H9 (cell line): ENCODE data around the gene NME2. TPM values are rescaled to one million over a fixed set of nuclear protein-coding genes. Genes with fewer than 3 reads are reported as not detected.
"Not testable (repeated sequence)": the region's sequence is repeated elsewhere in the genome, so short reads cannot be mapped to it uniquely, and the experiment has no call there.

Experiments used
- DNase-seq: peaks from one replicate; pipeline ENCODE4 v3.0.0-alpha.2; 2017
- H2AFZ ChIP-seq: one replicate; pipeline ENCODE4 v1.6.1; 2013; ENCODE audit warnings: mild to moderate bottlenecking, low read length, control low read depth, moderate library complexity
- H2AK5ac ChIP-seq: 2 replicates; pipeline ENCODE4 v1.6.1; 2013; ENCODE audit warnings: low read length, control low read depth, mixed read lengths; ENCODE audit not compliant: insufficient read length
- H2BK120ac ChIP-seq: one replicate; pipeline ENCODE4 v1.6.1; 2013; ENCODE audit warnings: low read depth, mild to moderate bottlenecking, low read length, control low read depth, inconsistent platforms; ENCODE audit not compliant: poor library complexity, severe bottlenecking
- H2BK12ac ChIP-seq: 2 replicates; pipeline ENCODE4 v1.6.1; 2013; ENCODE audit warnings: low read length, control low read depth, mixed read lengths, low read depth; ENCODE audit not compliant: insufficient read length
- H2BK15ac ChIP-seq: 2 replicates; pipeline ENCODE4 v1.6.1; 2013; ENCODE audit warnings: low read depth, low read length, control low read depth
- H2BK20ac ChIP-seq: one replicate; pipeline ENCODE4 v1.6.1; 2013; ENCODE audit warnings: low read depth, mild to moderate bottlenecking, low read length, control low read depth, inconsistent platforms; ENCODE audit not compliant: poor library complexity, severe bottlenecking
- H2BK5ac ChIP-seq: 2 replicates; pipeline ENCODE4 v1.6.1; 2013; ENCODE audit warnings: low read length, control low read depth, mixed read lengths; ENCODE audit not compliant: insufficient read length
- H3K14ac ChIP-seq: 2 replicates; pipeline ENCODE4 v1.6.1; 2013; ENCODE audit warnings: low read length, control low read depth; ENCODE audit not compliant: insufficient read depth
- H3K18ac ChIP-seq: 2 replicates; pipeline ENCODE4 v1.6.1; 2013; ENCODE audit warnings: low read depth, mild to moderate bottlenecking, mixed read lengths, low read length, control low read depth; ENCODE audit not compliant: insufficient read length
- H3K23ac ChIP-seq: 2 replicates; pipeline ENCODE4 v1.6.1; 2013; ENCODE audit warnings: low read length, control low read depth, mixed read lengths, low read depth; ENCODE audit not compliant: insufficient read length
- H3K23me2 ChIP-seq: 2 replicates; pipeline ENCODE4 v1.6.1; 2013; ENCODE audit warnings: low read depth, mild to moderate bottlenecking, mixed read lengths, low read length, control low read depth; ENCODE audit not compliant: insufficient read length, poor library complexity, severe bottlenecking
- H3K27ac ChIP-seq: 2 replicates; pipeline ENCODE4 v1.5.1; 2013; ENCODE audit warnings: low read length, control low read depth, mixed read lengths, low read depth; ENCODE audit not compliant: insufficient read length
- H3K27me3 ChIP-seq: 2 replicates; pipeline ENCODE4 v1.6.1; 2013; ENCODE audit warnings: low read length, control low read depth, inconsistent platforms; ENCODE audit not compliant: insufficient read depth
- H3K4ac ChIP-seq: 2 replicates; pipeline ENCODE4 v1.6.1; 2013; ENCODE audit warnings: low read depth, mild to moderate bottlenecking, control low read depth, inconsistent platforms, low read length, moderate library complexity
- H3K4me1 ChIP-seq: 2 replicates; pipeline ENCODE4 v1.6.1; 2013; ENCODE audit warnings: low read length, control low read depth, inconsistent platforms; ENCODE audit not compliant: insufficient read depth
- H3K4me2 ChIP-seq: 2 replicates; pipeline ENCODE4 v1.6.1; 2013; ENCODE audit warnings: low read length, control low read depth, mixed read lengths; ENCODE audit not compliant: insufficient read length, insufficient read depth
- H3K56ac ChIP-seq: 2 replicates; pipeline ENCODE4 v1.6.1; 2013; ENCODE audit warnings: low read depth, mild to moderate bottlenecking, mixed read lengths, low read length, control low read depth; ENCODE audit not compliant: insufficient read length
- H3K79me1 ChIP-seq: 2 replicates; pipeline ENCODE4 v1.6.1; 2013; ENCODE audit warnings: low read depth, mild to moderate bottlenecking, moderate library complexity, low read length, control low read depth, inconsistent platforms; ENCODE audit not compliant: insufficient read depth, poor library complexity, severe bottlenecking
- H3K79me2 ChIP-seq: 2 replicates; pipeline ENCODE4 v1.6.1; 2013; ENCODE audit warnings: low read length, control low read depth, inconsistent platforms; ENCODE audit not compliant: insufficient read depth
- H3K9ac ChIP-seq: 2 replicates; pipeline ENCODE4 v1.6.1; 2013; ENCODE audit warnings: low read length, control low read depth, mixed read lengths; ENCODE audit not compliant: insufficient read length; ENCODE audit errors: extremely low read depth
- H3K9me3 ChIP-seq: one replicate; pipeline ENCODE4 v1.6.1; 2013; ENCODE audit warnings: low read depth, low read length, inconsistent platforms; ENCODE audit not compliant: control insufficient read depth
- H3T11ph ChIP-seq: one replicate; pipeline ENCODE4 v1.6.1; 2013; ENCODE audit warnings: mild to moderate bottlenecking, low read length, control low read depth, inconsistent platforms
- H4K20me1 ChIP-seq: one replicate; pipeline ENCODE4 v1.6.1; 2013; ENCODE audit not compliant: control insufficient read depth, insufficient read length, insufficient read depth
- H4K5ac ChIP-seq: 2 replicates; pipeline ENCODE4 v1.6.1; 2013; ENCODE audit warnings: low read depth, mild to moderate bottlenecking, mixed read lengths, low read length, control low read depth; ENCODE audit not compliant: insufficient read length
- H4K8ac ChIP-seq: replicated peaks from 2 replicates; pipeline ENCODE4 v1.6.1; 2013; ENCODE audit warnings: low read length, control low read depth, mixed read lengths, low read depth; ENCODE audit not compliant: insufficient read length
- H4K91ac ChIP-seq: 2 replicates; pipeline ENCODE4 v1.6.1; 2013; ENCODE audit warnings: low read depth, mild to moderate bottlenecking, moderate library complexity, mixed read lengths, low read length, control low read depth; ENCODE audit not compliant: insufficient read length
- H3K27ac Mint-ChIP-seq, 3 experiments: 2 replicates in 2 of 3; 3 replicates in 1 of 3; pipeline ENCODE4 v1.8.0; 2020 to 2021; ENCODE audit warnings: mixed read lengths in 3 of 3, mild to moderate bottlenecking in 1 of 3, moderate library complexity in 1 of 3
- H3K27me3 Mint-ChIP-seq: 2 replicates; pipeline ENCODE4 v1.8.0; 2021; ENCODE audit warnings: low read depth, mild to moderate bottlenecking, moderate library complexity, mixed read lengths
- H3K36me3 Mint-ChIP-seq, 3 experiments: 2 replicates in 2 of 3; 3 replicates in 1 of 3; pipeline ENCODE4 v1.8.0; 2020 to 2021; ENCODE audit warnings: low read depth in 3 of 3, mixed read lengths in 3 of 3; ENCODE audit not compliant: insufficient read depth in 1 of 3
- H3K4me1 Mint-ChIP-seq, 2 experiments: 2 replicates each; pipeline ENCODE4 v1.8.0; 2020; ENCODE audit warnings: mixed read lengths in 2 of 2
- H3K4me3 Mint-ChIP-seq, 2 experiments: 2 replicates in 1 of 2; 3 replicates in 1 of 2; pipeline ENCODE4 v1.8.0; 2020 to 2021; ENCODE audit warnings: mild to moderate bottlenecking in 2 of 2, mixed read lengths in 2 of 2, moderate library complexity in 1 of 2
- H3K9me3 Mint-ChIP-seq, 2 experiments: 2 replicates in 1 of 2; 3 replicates in 1 of 2; pipeline ENCODE4 v1.8.0; 2020; ENCODE audit warnings: mild to moderate bottlenecking in 2 of 2, mixed read lengths in 2 of 2, moderate library complexity in 1 of 2
- WGBS: extraction: QIAGEN DNeasy Blood & Tissue Kit; methylation state at CpG from one replicate; pipeline ENCODE4 v1.1.7; 2013; ENCODE audit warnings: missing lambda C conversion rate, low lambda C conversion rate, mixed read lengths; ENCODE audit not compliant: insufficient read length; ENCODE audit errors: extremely low coverage; 5-methylcytosine and 5-hydroxymethylcytosine counted together
- total RNA-seq: library from RNA; stranded (reverse); gene quantifications from 2 replicates; pipeline ENCODE4 v1.2.1, GENCODE V29; 2021
- TF ChIP-seq, protein P1 (sequence below): fragments of 200-600 bp; sonication (generic); conservative IDR thresholded peaks from 3 replicates; pipeline ENCODE4 v1.8.0; 2021; ENCODE audit warnings: antibody characterized with exemption, mild to moderate bottlenecking

Gene NME2
- total RNA-seq, 1 experiment from 2014 or later = 819 TPM

DNA sequence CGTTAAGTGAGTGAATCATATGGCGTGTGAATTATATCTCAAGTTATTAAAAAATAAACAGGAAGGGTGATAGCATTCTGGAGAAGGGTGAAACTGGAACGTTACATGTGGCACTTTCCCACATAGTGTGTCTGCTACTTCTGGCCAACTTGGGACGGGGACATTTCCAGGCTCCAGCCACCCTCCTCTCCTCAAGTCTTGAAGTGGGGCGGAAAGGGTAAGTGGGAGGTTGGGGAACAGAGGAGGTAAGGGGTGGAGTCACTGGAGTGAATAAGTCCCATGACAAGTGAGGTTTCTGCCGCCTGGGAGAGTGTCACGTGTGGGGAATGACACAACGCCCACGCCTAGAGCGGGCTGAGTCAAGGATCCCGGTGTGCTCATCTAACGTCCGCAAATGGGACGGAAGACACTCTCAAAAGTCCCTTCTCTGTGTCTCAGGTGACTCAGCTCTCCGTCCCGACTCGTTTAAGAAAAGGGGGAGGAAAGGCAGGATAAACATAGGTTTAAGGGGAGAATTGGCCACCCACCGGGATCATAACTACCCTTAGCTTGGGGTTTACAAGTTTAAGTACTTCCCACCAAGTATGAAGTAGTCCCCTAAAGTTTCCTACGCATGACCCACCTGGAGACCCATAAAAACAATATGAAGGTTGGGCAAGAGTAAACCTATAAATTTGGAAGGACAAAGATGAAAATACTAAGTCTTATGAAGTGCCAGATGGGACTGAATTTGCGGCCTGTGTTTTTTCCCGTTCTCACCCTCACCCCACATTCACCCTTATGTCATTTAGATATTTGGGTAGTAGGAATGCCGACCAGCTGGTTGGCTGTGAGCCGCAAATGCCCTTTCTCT, 44.4 kb upstream of the NME2 start:
- peak overlapping the region; percentile 99 for H3K9ac ChIP-seq

DNA sequence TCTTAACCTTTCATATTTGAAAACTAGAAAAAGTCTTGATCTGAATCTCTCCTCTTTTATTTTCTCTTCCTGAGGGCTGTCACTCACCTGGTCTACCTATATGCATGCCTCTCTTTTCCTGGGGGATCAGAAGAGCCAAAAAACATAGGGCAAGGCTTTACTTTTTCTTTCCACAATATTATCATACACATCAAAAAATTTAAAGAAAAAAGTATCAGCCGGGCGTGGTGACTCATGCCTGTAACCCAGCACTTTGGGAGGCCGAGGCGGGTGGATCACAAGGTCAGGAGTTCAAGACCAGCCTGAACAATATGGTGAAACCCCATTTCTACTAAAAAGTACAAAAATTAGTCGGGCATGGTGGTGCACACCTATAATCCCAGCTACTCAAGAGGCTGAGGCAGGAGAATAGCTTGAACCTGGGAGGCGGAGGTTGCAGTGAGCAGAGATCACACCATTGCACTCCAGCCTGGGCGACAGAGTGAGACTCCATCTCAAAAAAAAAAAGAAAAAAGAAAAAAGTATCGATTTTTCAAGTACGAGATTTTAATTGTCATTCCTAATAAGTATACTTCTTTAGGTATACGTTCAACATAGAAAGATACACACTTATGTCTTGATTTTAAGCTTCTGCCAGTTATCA, 43.6 kb upstream of the NME2 start:
- not testable (repeated sequence) for H3T11ph ChIP-seq, H4K8ac ChIP-seq, H3K14ac ChIP-seq, H3K18ac ChIP-seq, H3K56ac ChIP-seq, H4K91ac ChIP-seq, H3K4ac ChIP-seq, H4K20me1 ChIP-seq, H3K9me3 ChIP-seq, H3K36me3 Mint-ChIP-seq, H2BK12ac ChIP-seq, H2BK20ac ChIP-seq, H4K5ac ChIP-seq, H2BK15ac ChIP-seq, H2BK5ac ChIP-seq, H2AFZ ChIP-seq, H2BK120ac ChIP-seq, H3K9me3 Mint-ChIP-seq, H3K23ac ChIP-seq, H3K79me1 ChIP-seq, H3K27me3 Mint-ChIP-seq, H3K27me3 ChIP-seq, DNase-seq, H3K9ac ChIP-seq, H2AK5ac ChIP-seq, H3K4me1 ChIP-seq
- peak overlapping the region; percentile 80 to 92 for H3K4me3 Mint-ChIP-seq
- Histone ChIP-seq H3K4me2 (peak overlapping the region; percentile 93), H3K23me2 (peaks cover 13% of the 10 kb centered on the region), H3K79me2 (peaks cover 12% of the 10 kb centered on the region), H3K27ac (peak overlapping the region; percentile 98)
- no CpG with 5 or more reads among the region's 10 CpGs for WGBS
- peak overlapping the region; percentile 97 to 100 (median 99); a peak in 4 of 7 replicates for H3K27ac Mint-ChIP-seq
- peaks cover 25% of the 10 kb centered on the region in 2 experiments for H3K4me1 Mint-ChIP-seq

More for the DNA sequence above, 44.4 kb upstream of the NME2 start:
- peak overlapping the region; percentile 25 for H2BK12ac ChIP-seq
- peaks cover 13% of the 10 kb centered on the region for H3K79me2 ChIP-seq
- no peak overlapping the region for H3K23ac ChIP-seq
- no peaks in the 10 kb centered on the region for H3K36me3 Mint-ChIP-seq
- H3K18ac ChIP-seq = peak overlapping the region; percentile 8
- no peaks in the 10 kb centered on the region for H4K20me1 ChIP-seq
- H4K91ac ChIP-seq = no peak overlapping the region
- H2BK20ac ChIP-seq = no peak overlapping the region
- H2BK120ac ChIP-seq = no peak overlapping the region
- H3K56ac ChIP-seq = no peak overlapping the region
- H3K27me3 ChIP-seq = no peaks in the 10 kb centered on the region
- no peaks in the 10 kb centered on the region for H3K79me1 ChIP-seq
- no peak overlapping the region for H2AK5ac ChIP-seq
- no peaks in the 10 kb centered on the region for H3K9me3 Mint-ChIP-seq
- H3T11ph ChIP-seq = no peak overlapping the region
- peak overlapping the region; percentile 98 for H3K27ac ChIP-seq
- no peak overlapping the region for H3K4ac ChIP-seq
- H3K23me2 ChIP-seq = peaks cover 13% of the 10 kb centered on the region
- no peaks in the 10 kb centered on the region for H3K4me1 ChIP-seq
- H2BK5ac ChIP-seq = no peak overlapping the region
- H3K27ac Mint-ChIP-seq = peak overlapping the region; percentile 97 to 100 (median 99)
- no CpG with 5 or more reads among the region's 23 CpGs for WGBS
- H4K8ac ChIP-seq = no peak overlapping the region
- H3K4me1 Mint-ChIP-seq = peaks cover 25% of the 10 kb centered on the region in 2 experiments
- H3K14ac ChIP-seq = no peak overlapping the region; the same call in 1 of the 2 replicates
- H3K4me3 Mint-ChIP-seq = peak overlapping the region; percentile 80 to 92
- TF ChIP-seq, protein P1, sequence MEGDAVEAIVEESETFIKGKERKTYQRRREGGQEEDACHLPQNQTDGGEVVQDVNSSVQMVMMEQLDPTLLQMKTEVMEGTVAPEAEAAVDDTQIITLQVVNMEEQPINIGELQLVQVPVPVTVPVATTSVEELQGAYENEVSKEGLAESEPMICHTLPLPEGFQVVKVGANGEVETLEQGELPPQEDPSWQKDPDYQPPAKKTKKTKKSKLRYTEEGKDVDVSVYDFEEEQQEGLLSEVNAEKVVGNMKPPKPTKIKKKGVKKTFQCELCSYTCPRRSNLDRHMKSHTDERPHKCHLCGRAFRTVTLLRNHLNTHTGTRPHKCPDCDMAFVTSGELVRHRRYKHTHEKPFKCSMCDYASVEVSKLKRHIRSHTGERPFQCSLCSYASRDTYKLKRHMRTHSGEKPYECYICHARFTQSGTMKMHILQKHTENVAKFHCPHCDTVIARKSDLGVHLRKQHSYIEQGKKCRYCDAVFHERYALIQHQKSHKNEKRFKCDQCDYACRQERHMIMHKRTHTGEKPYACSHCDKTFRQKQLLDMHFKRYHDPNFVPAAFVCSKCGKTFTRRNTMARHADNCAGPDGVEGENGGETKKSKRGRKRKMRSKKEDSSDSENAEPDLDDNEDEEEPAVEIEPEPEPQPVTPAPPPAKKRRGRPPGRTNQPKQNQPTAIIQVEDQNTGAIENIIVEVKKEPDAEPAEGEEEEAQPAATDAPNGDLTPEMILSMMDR = no peak
- no peaks in the 10 kb centered on the region for H3K9me3 ChIP-seq
- H3K27me3 Mint-ChIP-seq = no peaks in the 10 kb centered on the region
- H2AFZ ChIP-seq = peak overlapping the region; percentile 59
- H3K4me2 ChIP-seq = peak overlapping the region; percentile 93
- peak; percentile 89 for DNase-seq
- H4K5ac ChIP-seq = no peak overlapping the region
- H2BK15ac ChIP-seq = no peak overlapping the region
